GM21360 (cell line): ENCODE measurements around the gene ZNF148.
A peak's percentile ranks its signal among the peaks of the same experiment; 100 is the strongest.

Experiments
- ATAC-seq: cut with Tn5 transposase; IDR thresholded peaks from one replicate; pipeline ENCODE4 v1.9.1; 2021; ENCODE audit warnings: mild to moderate bottlenecking, moderate library complexity; ENCODE audit not compliant: unreplicated experiment

Gene ZNF148

GRCh38 chr3:125194061-125194848 is 180.9 kb downstream of the ZNF148 start:
- no peak for ATAC-seq

GRCh38 chr3:125192190-125193035 is 182.7 kb downstream of the ZNF148 start:
- peak; percentile 62 for ATAC-seq

GRCh38 chr3:125191730-125192129 is 183.4 kb downstream of the ZNF148 start:
- no peak for ATAC-seq

- ATAC-seq, result no peak
Observed at GRCh38 chr3:125191256-125191655, 183.9 kb downstream of the ZNF148 start.

GRCh38 chr3:125190786-125191185 is 184.3 kb downstream of the ZNF148 start:
- no peak for ATAC-seq

GRCh38 chr3:125189378-125190165 is 185.6 kb downstream of the ZNF148 start:
- no peak for ATAC-seq

GRCh38 chr3:125188955-125189354 is 186.2 kb downstream of the ZNF148 start:
- no peak for ATAC-seq

GRCh38 chr3:125187599-125187910 is 187.6 kb downstream of the ZNF148 start:
- ATAC-seq, result no peak

- ATAC-seq, result no peak
Observed at GRCh38 chr3:125186800-125187598, 188.1 kb downstream of the ZNF148 start.

- peak; percentile 76 for ATAC-seq
Observed at GRCh38 chr3:125186261-125186787, 188.8 kb downstream of the ZNF148 start.

GRCh38 chr3:125185805-125186204 is 189.3 kb downstream of the ZNF148 start:
- peak; percentile 19 for ATAC-seq

- ATAC-seq, result no peak
Observed at GRCh38 chr3:125179884-125180240, 195.3 kb downstream of the ZNF148 start.

- ATAC-seq, result no peak
Observed at GRCh38 chr3:125179143-125179883, 195.8 kb downstream of the ZNF148 start.

- ATAC-seq, result no peak
Observed at GRCh38 chr3:125177746-125178145, 197.4 kb downstream of the ZNF148 start.
